Activated naive CD8-positive, alpha-beta T cell treated with anti-CD3 and anti-CD28 coated beads, Interleukin-2, amount 50 U/mL, for 16 hours (primary cell): ENCODE measurements around the gene PTCRA.
A peak's percentile ranks its signal among the peaks of the same experiment; 100 is the strongest.
"Not testable (repeated sequence)": the region's sequence is repeated elsewhere in the genome, so short reads cannot be mapped to it uniquely, and the experiment has no call there.

Source experiments
- DNase-seq: peaks from one replicate; pipeline ENCODE4 v3.0.0-alpha.2; 2020; ENCODE audit warnings: low read depth, low spot score

PTCRA gene

GRCh38 chr6:42902429-42903263, 13.2 kb upstream of the PTCRA start:
- not testable (repeated sequence) for DNase-seq

DNA sequence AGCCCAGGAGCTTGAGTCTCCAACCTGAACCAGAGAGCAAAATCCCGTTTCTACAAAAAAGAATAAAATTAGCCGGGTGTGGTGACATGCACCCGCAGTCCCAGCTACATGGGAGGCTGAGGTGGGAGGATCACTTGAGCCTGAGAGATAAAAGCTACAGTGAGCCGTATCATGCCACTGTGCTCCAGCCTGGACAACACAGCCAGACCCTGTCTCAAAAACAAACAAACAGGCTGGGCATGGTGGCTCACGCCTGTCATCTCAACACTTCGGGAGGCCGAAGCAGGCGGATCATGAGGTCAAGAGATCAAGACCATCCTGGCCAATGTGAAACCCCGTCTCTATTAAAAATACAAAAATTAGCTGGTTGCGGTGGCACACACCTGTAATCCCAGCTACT, 11.4 kb upstream of the PTCRA start:
- no peak for DNase-seq

DNA sequence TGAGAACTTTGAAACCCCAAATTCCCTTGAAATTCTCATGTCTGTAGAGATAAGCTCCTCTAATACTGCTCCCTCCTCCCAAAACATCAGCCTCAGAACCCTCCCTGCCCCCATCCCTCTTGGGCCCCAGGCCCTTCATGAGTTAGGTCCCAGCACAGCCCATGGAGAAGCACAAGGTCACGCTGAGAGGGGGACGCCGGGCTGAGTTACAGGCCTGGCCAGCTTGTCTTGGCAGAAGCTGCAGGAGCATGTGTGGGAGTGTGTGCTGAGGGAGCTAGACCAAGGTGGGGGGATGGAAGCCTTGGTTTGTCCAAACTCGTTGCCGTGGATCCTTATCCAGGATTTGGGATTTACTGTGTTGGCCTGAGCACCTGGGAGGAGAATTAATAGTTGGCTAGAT, 8.5 kb upstream of the PTCRA start:
- no peak for DNase-seq

DNA sequence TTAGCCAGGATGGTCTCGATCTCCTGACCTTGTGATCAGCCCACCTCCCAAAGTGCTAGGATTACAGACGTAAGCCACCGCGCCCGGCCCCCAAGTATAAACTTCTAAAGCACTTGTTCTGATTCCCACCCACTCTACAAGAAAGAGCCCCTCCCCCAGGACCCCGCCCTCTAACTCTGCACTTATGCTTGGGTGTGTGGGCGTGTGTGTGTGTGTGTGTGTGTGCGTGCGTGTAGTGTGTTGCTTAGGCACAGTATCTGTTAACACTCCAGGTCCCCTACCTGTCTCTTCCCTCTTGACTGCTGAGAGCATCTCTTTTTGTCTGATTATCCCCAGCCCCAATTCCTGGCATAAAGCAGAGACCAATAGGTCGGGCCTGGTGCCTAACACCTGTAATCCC, 6.0 kb upstream of the PTCRA start:
- DNase-seq, result no peak

GRCh38 chr6:42911171-42912021, 4.5 kb upstream of the PTCRA start:
- no peak for DNase-seq

GRCh38 chr6:42914546-42914945, 1.3 kb upstream of the PTCRA start:
- no peak for DNase-seq

DNA sequence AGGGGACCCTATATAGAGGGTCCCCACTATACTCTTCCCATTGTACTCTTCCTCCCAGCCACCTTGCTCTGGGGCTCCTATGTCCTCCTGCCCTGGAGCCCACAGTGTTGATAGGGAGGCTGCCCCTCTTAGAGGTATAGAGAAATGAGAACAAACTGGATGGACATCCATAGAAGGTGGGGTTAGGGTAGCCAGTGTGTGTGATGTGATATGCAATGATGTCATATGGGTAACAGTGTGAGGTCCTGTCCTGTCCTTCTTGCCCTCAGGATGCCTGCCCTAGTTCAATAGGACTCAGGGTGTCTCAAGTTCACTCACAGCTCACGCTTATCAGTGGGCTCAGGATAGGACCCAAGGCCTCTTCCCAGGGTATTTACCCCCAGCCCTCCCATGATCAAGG, 435 bp downstream of the PTCRA start:
- DNase-seq, result no peak

- no peak for DNase-seq
These were observed 5.9 kb downstream of the PTCRA start for GRCh38 chr6:42921801-42922200.

DNA sequence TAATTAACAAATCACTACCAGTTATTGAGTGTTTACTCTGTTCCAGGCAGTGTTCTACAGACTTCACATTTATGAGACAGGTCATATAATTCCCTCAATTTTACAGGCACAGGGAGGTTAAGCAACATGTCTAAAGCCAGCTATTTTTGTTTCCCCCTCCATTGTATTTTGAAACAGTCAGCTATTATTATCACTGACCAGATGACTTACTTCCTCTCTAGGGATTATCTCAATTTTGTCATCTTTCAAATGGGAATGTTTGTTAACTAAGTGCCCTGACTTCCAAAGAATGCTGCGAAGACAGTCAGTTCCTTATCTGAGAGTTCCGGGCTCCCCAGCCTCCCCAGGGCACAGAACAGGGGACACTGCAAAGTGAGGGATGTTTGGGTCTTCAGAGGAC, 7.8 kb downstream of the PTCRA start:
- DNase-seq, result no peak

DNA sequence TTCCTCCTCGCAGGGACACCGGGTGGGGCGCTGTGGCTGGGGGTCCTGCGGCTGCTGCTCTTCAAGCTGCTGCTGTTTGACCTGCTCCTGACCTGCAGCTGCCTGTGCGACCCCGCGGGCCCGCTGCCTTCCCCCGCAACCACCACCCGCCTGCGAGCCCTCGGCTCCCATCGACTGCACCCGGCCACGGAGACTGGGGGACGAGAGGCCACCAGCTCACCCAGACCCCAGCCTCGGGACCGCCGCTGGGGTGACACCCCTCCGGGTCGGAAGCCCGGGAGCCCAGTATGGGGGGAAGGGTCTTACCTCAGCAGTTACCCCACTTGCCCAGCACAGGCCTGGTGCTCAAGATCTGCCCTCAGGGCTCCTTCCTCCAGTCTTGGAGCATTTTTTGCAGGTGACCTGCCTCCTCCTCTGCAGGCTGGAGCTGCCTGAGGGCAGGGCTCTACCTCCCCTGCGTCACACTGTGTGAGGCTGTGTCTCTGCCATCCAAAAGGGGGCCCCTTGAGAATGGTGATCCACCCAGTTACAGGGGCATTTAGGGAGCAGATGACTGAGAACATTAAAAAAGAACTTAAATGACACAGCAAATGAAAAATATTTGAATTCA, 9.5 kb downstream of the PTCRA start:
- DNase-seq, result no peak

DNA sequence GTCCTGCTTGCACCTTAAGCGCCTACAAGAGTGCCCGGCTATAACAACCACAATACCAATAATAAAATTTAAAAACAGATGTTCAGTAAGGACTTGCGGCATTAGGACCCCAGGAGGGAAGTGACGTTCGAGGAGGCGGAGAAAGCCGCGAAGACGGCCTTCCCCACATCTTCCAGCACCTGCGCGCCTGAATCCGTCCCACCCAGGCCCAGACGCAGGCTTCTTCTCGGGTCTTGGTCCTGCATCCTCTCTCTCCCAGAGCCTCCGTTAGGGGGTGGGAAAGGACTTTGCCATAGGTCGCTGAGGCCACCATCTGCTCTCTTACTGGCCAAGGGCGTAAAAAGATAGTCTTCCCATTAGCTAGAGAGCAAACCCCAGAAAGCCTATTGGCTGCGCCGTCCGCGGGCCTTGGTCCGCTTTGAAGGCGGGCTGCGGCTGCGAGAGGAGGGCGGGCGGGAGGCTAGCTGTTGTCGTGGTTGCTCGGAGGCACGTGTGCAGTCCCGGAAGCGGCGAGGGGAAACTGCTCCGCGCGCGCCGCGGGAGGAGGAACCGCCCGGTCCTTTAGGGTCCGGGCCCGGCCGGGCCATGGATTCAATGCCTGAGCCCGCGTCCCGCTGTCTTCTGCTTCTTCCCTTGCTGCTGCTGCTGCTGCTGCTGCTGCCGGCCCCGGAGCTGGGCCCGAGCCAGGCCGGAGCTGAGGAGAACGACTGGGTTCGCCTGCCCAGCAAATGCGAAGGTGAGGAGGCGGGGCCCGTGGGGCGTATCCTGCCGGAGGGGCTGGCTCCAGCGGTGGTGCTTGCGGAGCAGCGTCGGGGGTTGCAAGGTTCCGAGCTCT, 13.3 kb downstream of the PTCRA start, which contains the start of gene CNPY3:
Gene CNPY3 (plus strand): TSS at position 495 of the 835 bp plus-strand sequence. CDS start 91 bp downstream, at position 586.
- peak; percentile 88 for DNase-seq

- peak; percentile 25 for DNase-seq
These were observed 14.0 kb downstream of the PTCRA start for GRCh38 chr6:42929821-42930360.

GRCh38 chr6:42932412-42932811, 16.6 kb downstream of the PTCRA start:
- no peak for DNase-seq

GRCh38 chr6:42933205-42933604, 17.4 kb downstream of the PTCRA start:
- no peak for DNase-seq

- DNase-seq, result no peak
These were observed 19.5 kb downstream of the PTCRA start for GRCh38 chr6:42935322-42935721.

GRCh38 chr6:42936398-42936797, 20.5 kb downstream of the PTCRA start:
- no peak for DNase-seq

GRCh38 chr6:42937548-42938427, 21.9 kb downstream of the PTCRA start:
- no peak for DNase-seq

- no peak for DNase-seq
These were observed 22.6 kb downstream of the PTCRA start for GRCh38 chr6:42938428-42938796.

- no peak for DNase-seq
These were observed 23.3 kb downstream of the PTCRA start for GRCh38 chr6:42938987-42939809.
